Upper lobe of right lung (tissue), 1 donor: Measurements from ENCODE around the gene CYP4F2. TPM values are rescaled to one million over a fixed set of nuclear protein-coding genes. Genes with fewer than 3 reads are reported as not detected.
A peak's percentile ranks its signal among the peaks of the same experiment; 100 is the strongest.
"Not testable (repeated sequence)": the region's sequence is repeated elsewhere in the genome, so short reads cannot be mapped to it uniquely, and the experiment has no call there.

ENCODE experiments used
- ATAC-seq: fragments of 200-7000 bp; cut with Tn5 transposase; one replicate; pipeline ENCODE4 v1.9.1; 2020; ENCODE audit warnings: mild to moderate bottlenecking, moderate library complexity
- DNase-seq: peaks from one replicate; pipeline ENCODE4 v3.0.0-alpha.2; 2020
- H3K27ac ChIP-seq: fragments of 200-600 bp; one replicate; pipeline ENCODE4 v1.8.0; 2022
- H3K27me3 ChIP-seq: fragments of 200-600 bp; one replicate; pipeline ENCODE4 v1.8.0; 2022; ENCODE audit warnings: mild to moderate bottlenecking
- H3K36me3 ChIP-seq: fragments of 200-600 bp; one replicate; pipeline ENCODE4 v1.8.0; 2022
- H3K4me1 ChIP-seq: fragments of 200-600 bp; one replicate; pipeline ENCODE4 v1.8.0; 2022
- H3K4me3 ChIP-seq: fragments of 200-600 bp; one replicate; pipeline ENCODE4 v1.8.0; 2022; ENCODE audit warnings: mild to moderate bottlenecking
- H3K9me3 ChIP-seq: fragments of 200-600 bp; one replicate; pipeline ENCODE4 v1.8.0; 2022
- CTCF ChIP-seq: fragments of 200-600 bp; IDR thresholded peaks from one replicate; pipeline ENCODE4 v1.8.0; 2022; ENCODE audit warnings: antibody characterized with exemption
- intact Hi-C: fragments of 100-400 bp; cut with DNase I; formaldehyde crosslinking; loops from one replicate; pipeline ENCODE4 v1.11.0; 2022
- total RNA-seq: library from RNA; stranded (reverse); fragmentation: NEBNext Ultra II Directional; extraction: Animal tissue kit (Norgen Biotek cat#: 25700); gene quantifications from one replicate; pipeline ENCODE4 v1.2.1, GENCODE V29; 2021
- donor health status: DM: no; HTN: yes; CAD: no; lungs with severe emphysema.

The CYP4F2 gene
- total RNA-seq, 1 donor from 2014 or later: not detected

GRCh38 chr19:15859187-15859586 is 38.7 kb downstream of the CYP4F2 start:
- intact Hi-C loops: no loop called here
- no peaks in the 10 kb centered on the region for H3K4me1 ChIP-seq
- DNase-seq (no peak), ATAC-seq (no peak)
- TF ChIP-seq CTCF: no peak
- H3K9me3 ChIP-seq: no peaks in the 10 kb centered on the region
- H3K36me3 ChIP-seq: no peaks in the 10 kb centered on the region
- no peak overlapping the region for H3K4me3 ChIP-seq
- no peaks in the 10 kb centered on the region for H3K27me3 ChIP-seq
- H3K27ac ChIP-seq: no peak overlapping the region

GRCh38 chr19:15850385-15850784 is 47.5 kb downstream of the CYP4F2 start:
- TF ChIP-seq CTCF: no peak
- H3K36me3 ChIP-seq: no peaks in the 10 kb centered on the region
- ATAC-seq (no peak), DNase-seq (no peak)
- no peaks in the 10 kb centered on the region for H3K9me3 ChIP-seq
- no peaks in the 10 kb centered on the region for H3K27me3 ChIP-seq
- H3K4me3 ChIP-seq: no peak overlapping the region
- no peak overlapping the region for H3K27ac ChIP-seq
- intact Hi-C loops: no loop called here
- no peaks in the 10 kb centered on the region for H3K4me1 ChIP-seq

- DNase-seq (no peak), ATAC-seq (peak; percentile 57)
- no peaks in the 10 kb centered on the region for H3K36me3 ChIP-seq
- H3K4me1 ChIP-seq: no peaks in the 10 kb centered on the region
- H3K9me3 ChIP-seq: no peaks in the 10 kb centered on the region
- no peak for TF ChIP-seq CTCF
- H3K27ac ChIP-seq: no peak overlapping the region
- H3K27me3 ChIP-seq: no peaks in the 10 kb centered on the region
- no peak overlapping the region for H3K4me3 ChIP-seq
- intact Hi-C loops: no loop called here
Measured at GRCh38 chr19:15846923-15847322, 51.0 kb downstream of the CYP4F2 start.

- ATAC-seq: peak; percentile 72
- H3K9me3 ChIP-seq, intact Hi-C loops, H3K27ac ChIP-seq, H3K4me1 ChIP-seq, H3K36me3 ChIP-seq, H3K27me3 ChIP-seq, H3K4me3 ChIP-seq: not testable (repeated sequence)
- peak; percentile 94 for DNase-seq
Measured at GRCh38 chr19:15843894-15844222, 54.0 kb downstream of the CYP4F2 start.

- Histone ChIP-seq H3K36me3 (no peaks in the 10 kb centered on the region), H3K27ac (no peak overlapping the region), H3K9me3 (no peaks in the 10 kb centered on the region), H3K27me3 (no peaks in the 10 kb centered on the region), H3K4me3 (no peak overlapping the region), H3K4me1 (no peaks in the 10 kb centered on the region)
- no peak for ATAC-seq
- no peak for TF ChIP-seq CTCF
- intact Hi-C loops: no loop called here
- DNase-seq: no peak
Measured at GRCh38 chr19:15843203-15843893, 54.5 kb downstream of the CYP4F2 start.

- ATAC-seq: no peak
- Histone ChIP-seq H3K4me1 (peaks cover 4% of the 10 kb centered on the region), H3K27ac (no peak overlapping the region), H3K9me3 (no peaks in the 10 kb centered on the region), H3K4me3 (no peak overlapping the region), H3K36me3 (no peaks in the 10 kb centered on the region), H3K27me3 (no peaks in the 10 kb centered on the region)
- peak; percentile 16 for TF ChIP-seq CTCF
- intact Hi-C loops: no loop called here
- DNase-seq: no peak
Measured at GRCh38 chr19:15841875-15842569, 55.9 kb downstream of the CYP4F2 start.
